ENCODE data around the gene C15orf62. TPM values are rescaled to one million over a fixed set of nuclear protein-coding genes. Genes with fewer than 3 reads are reported as not detected.
A peak's percentile ranks its signal among the peaks of the same experiment; 100 is the strongest.

The C15orf62 gene
- total and polyA plus RNA-seq, 5 donors, result 0.17 to 0.41 (median 0.28) TPM

- ATAC-seq (no peak), DNase-seq (no peak)
- Histone ChIP-seq H3K4me3 (ENCODE audit: low read length) (no peak overlapping the region), H3K4me1 (ENCODE audit: control insufficient read depth, insufficient read depth, low read length) (no peaks in the 10 kb centered on the region), H3K9me3 (ENCODE audit: control insufficient read depth, low read length) (no peaks in the 10 kb centered on the region), H3K27ac (ENCODE audit: low read length) (no peak overlapping the region), H3K27me3 (ENCODE audit: control insufficient read depth, insufficient read depth) (no peaks in the 10 kb centered on the region)
- intact Hi-C loops (cut with DNase I), result no loop called here
- 47% methylated on average over 6 of the region's 6 CpGs for WGBS
Measured at GRCh38 chr15:40756938-40757337, 12.8 kb upstream of the C15orf62 start.

DNA sequence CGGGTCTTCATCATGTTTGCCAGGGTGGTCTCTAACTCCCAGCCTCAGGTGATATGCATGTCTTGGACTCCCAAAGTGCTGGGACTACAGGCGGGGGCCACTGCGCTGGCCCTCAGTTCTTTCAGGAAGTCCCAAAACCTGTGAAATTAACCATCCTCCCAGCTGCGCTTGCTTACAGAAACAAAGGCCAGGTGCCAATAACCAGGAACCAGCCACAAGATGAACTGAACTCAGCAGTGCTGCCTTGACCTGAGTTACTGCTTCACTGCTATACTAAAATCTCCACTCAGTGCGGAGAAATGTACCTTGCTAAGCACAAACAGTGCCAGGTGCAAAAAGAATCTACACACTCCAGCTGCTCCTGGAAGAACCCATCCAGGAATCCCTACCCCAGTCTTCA lies 9.8 kb upstream of the C15orf62 start:
- no peak overlapping the region for H3K4me3 ChIP-seq (ENCODE audit: low read length)
- 95% methylated on average over 5 of the region's 5 CpGs for WGBS
- no peak for DNase-seq
- intact Hi-C loops (cut with DNase I), result no loop called here
- no peak for ATAC-seq
- H3K27me3 ChIP-seq (ENCODE audit: control insufficient read depth, insufficient read depth), result no peaks in the 10 kb centered on the region
- no peaks in the 10 kb centered on the region for H3K9me3 ChIP-seq (ENCODE audit: control insufficient read depth, low read length)
- no peaks in the 10 kb centered on the region for H3K4me1 ChIP-seq (ENCODE audit: control insufficient read depth, insufficient read depth, low read length)
- no peak overlapping the region for H3K27ac ChIP-seq (ENCODE audit: low read length)

DNA sequence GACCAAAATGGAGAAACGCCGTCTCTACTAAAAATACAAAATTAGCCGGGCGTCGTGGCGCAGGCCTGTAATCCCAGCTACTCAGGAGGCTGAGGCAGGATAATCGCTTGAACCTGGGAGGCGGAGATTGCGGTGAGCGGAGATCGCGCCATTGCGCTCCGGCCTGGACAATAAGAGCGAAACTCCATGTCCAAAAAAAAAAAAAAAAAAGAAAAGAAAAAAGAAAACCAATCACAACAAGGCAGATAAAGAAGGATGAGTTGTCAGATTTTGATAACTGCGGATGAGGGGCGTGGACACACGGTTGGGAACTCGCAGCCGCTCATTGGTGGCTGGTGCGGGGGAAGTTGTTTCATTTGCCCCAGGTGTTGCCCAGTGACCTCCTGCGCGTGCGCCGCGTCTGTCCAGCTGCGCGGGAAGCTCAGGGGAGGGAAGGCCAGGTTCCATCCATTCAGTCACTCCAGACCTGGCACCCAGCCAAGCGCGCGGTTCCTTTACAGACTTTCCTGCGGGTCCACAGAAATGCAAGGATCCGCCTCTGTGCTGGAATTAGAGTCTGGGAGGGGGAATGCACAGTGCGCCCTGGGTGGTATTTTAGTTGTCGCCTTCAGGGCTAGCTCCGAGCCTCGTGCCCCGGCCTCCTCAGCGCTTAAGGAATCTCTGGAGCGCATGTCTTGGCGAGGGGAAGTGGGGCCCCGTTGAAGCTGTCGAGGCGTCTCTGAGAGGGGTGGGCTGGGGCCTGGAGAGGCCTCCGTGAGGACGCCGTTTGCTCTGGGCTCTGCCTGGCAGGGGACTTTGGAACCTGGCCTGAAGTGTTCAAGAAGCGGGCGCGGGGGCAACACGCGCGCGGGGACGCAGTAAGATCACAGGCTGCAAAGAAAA lies 6.6 kb upstream of the C15orf62 start:
- H3K4me1 ChIP-seq (ENCODE audit: control insufficient read depth, insufficient read depth, low read length), result no peaks in the 10 kb centered on the region
- DNase-seq (peak; percentile 67 to 91 (median 88)), ATAC-seq (peak; percentile 8 to 11)
- H3K27ac ChIP-seq (ENCODE audit: low read length), result no peak overlapping the region
- H3K9me3 ChIP-seq (ENCODE audit: control insufficient read depth, low read length), result no peaks in the 10 kb centered on the region
- H3K27me3 ChIP-seq (ENCODE audit: control insufficient read depth, insufficient read depth), result no peaks in the 10 kb centered on the region
- peak overlapping the region; percentile 34 for H3K4me3 ChIP-seq (ENCODE audit: low read length)
- intact Hi-C loops (cut with DNase I), result no loop called here
- 30% methylated on average over 55 of the region's 55 CpGs for WGBS

DNA sequence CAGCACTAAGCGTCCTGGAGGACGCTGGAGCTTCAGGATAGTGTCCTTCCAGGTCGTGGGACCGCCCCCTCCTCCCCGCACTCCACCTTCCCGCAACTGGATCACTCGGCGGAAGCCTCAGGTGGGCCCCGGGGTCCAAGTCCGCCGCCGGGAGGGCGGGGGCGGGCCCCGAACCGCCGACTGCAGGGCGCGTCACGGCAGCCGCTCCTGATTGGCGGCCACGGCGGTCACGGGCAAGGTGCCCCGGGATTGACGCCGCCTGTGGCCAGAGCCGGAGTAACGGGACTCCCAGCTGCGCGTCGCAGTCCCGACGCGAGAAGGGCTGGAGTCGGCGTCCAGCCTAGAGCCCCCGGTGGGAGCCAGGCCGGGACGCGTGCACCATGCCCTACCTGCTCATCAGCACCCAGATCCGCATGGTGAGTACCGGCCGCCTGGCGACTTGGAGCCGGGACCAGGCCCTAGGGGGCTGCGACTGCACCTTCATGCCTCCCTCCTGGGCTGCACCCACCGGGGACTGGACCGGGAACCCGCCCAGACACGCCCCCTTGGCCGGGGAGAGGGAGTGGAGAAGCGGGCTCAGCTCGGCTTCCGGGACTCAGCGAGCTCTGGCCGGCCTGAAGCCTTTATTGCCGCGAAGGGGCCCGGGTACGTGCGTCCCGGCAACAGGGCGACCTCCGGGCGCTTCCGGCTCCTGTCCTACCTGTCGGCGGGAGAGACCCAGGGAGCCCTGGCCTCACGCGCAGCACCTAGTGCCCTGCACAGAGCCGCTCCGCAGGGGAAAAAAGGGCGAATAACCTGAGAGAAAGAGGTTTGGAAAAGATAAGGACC lies 5.8 kb upstream of the C15orf62 start, which contains the start of gene GCHFR:
Gene GCHFR (plus strand): TSS at position 268 of the 828 bp plus-strand sequence. CDS start 113 bp downstream, at position 381.
- Histone ChIP-seq H3K27ac (ENCODE audit: low read length) (peak within 1 kb of the TSS; percentile 30), H3K9me3 (ENCODE audit: control insufficient read depth, low read length) (no peaks in the 10 kb centered on the region), H3K4me1 (ENCODE audit: control insufficient read depth, insufficient read depth, low read length) (no peaks in the 10 kb centered on the region), H3K27me3 (ENCODE audit: control insufficient read depth, insufficient read depth) (no peaks in the 10 kb centered on the region), H3K4me3 (ENCODE audit: low read length) (peak within 1 kb of the TSS; percentile 34)
- ATAC-seq (peak; percentile 75 to 81), DNase-seq (peak; percentile 84 to 94 (median 93))
- WGBS, result under 1% methylated on average over 75 of the region's 75 CpGs
- intact Hi-C loops (cut with DNase I), result no loop called here

DNA sequence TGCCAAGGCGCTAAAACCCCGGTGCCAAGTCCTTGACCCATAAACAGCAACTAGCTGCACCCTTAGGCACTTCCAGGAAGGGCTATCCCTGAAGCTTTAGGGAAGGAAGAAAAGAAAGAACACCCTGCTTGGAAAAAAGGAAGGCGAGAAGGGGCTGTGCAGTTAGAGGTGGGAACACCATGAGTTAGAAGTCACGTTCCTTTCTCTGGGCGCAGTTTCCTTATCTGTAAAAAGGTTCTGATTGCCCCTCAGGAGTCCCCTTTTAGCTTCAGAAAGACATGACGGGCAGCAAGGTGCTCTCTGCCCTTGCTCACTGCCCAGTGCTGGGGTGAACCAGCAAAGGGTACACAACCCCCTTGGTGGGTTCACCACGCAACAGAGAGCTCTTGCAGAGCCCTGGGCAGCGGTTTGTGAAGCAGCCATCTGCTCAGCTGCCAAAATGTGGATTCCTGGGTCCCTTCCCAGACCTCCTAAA lies 5.1 kb upstream of the C15orf62 start:
- peak; percentile 3 to 4 for ATAC-seq
- Histone ChIP-seq H3K4me3 (ENCODE audit: low read length) (peak overlapping the region; percentile 34), H3K9me3 (ENCODE audit: control insufficient read depth, low read length) (no peaks in the 10 kb centered on the region), H3K27ac (ENCODE audit: low read length) (peak overlapping the region; percentile 30), H3K4me1 (ENCODE audit: control insufficient read depth, insufficient read depth, low read length) (no peaks in the 10 kb centered on the region), H3K27me3 (ENCODE audit: control insufficient read depth, insufficient read depth) (no peaks in the 10 kb centered on the region)
- intact Hi-C loops (cut with DNase I), result no loop called here
- WGBS, result 26% methylated on average over 8 of the region's 8 CpGs
- DNase-seq, result no peak

DNA sequence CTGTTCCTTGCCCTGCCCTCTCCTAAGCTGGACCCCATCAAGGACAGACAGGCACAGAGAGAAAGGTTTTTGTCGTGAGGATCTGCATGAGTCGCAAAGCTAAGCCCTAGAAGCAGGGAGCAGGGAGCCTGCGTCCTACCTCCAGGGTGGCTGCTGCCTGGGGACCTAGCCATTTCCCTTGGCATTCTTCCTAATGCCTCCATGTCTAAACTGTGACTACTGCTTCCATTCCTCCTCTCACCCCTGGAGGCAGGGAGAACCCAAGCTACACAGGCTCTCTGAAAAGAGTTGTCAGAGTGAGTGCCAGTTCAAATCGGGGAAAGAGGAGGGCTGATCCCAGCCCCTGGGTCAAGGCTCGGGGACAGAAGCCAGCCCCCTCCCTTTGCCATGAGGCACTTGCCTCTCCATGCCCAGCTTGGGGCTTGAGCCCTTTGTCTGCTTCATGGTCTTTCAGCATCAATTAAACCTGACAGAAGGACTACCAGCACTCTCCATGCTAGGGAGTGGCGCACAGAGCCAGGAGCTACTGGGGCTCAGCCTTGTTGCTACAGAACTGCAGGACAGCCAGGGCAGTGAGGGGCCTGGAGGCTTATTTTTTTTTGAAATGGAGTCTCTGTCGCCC lies 3.5 kb upstream of the C15orf62 start:
- intact Hi-C loops (cut with DNase I), result no loop called here
- DNase-seq, result no peak
- no peak for ATAC-seq
- Histone ChIP-seq H3K4me3 (ENCODE audit: low read length) (no peak overlapping the region), H3K4me1 (ENCODE audit: control insufficient read depth, insufficient read depth, low read length) (peaks cover 3% of the 10 kb centered on the region), H3K27ac (ENCODE audit: low read length) (no peak overlapping the region), H3K9me3 (ENCODE audit: control insufficient read depth, low read length) (no peaks in the 10 kb centered on the region), H3K27me3 (ENCODE audit: control insufficient read depth, insufficient read depth) (no peaks in the 10 kb centered on the region)
- 67% methylated on average over 7 of the region's 7 CpGs for WGBS

- H3K9me3 ChIP-seq (ENCODE audit: control insufficient read depth, low read length), result no peaks in the 10 kb centered on the region
- peaks cover 3% of the 10 kb centered on the region for H3K4me1 ChIP-seq (ENCODE audit: control insufficient read depth, insufficient read depth, low read length)
- no peak for ATAC-seq
- no peak overlapping the region for H3K27ac ChIP-seq (ENCODE audit: low read length)
- DNase-seq, result no peak
- H3K4me3 ChIP-seq (ENCODE audit: low read length), result no peak overlapping the region
- H3K27me3 ChIP-seq (ENCODE audit: control insufficient read depth, insufficient read depth), result no peaks in the 10 kb centered on the region
- intact Hi-C loops (cut with DNase I), result no loop called here
- WGBS, result 92% methylated on average over 32 of the region's 32 CpGs
Measured at GRCh38 chr15:40766906-40767837, 2.6 kb upstream of the C15orf62 start.

GRCh38 chr15:40767838-40768500 lies 1.8 kb upstream of the C15orf62 start:
- H3K4me3 ChIP-seq (ENCODE audit: low read length), result no peak overlapping the region
- ATAC-seq (no peak), DNase-seq (no peak)
- intact Hi-C loops (cut with DNase I), result no loop called here
- no peak overlapping the region for H3K27ac ChIP-seq (ENCODE audit: low read length)
- WGBS, result 89% methylated on average over 29 of the region's 29 CpGs
- H3K4me1 ChIP-seq (ENCODE audit: control insufficient read depth, insufficient read depth, low read length), result peaks cover 3% of the 10 kb centered on the region
- H3K27me3 ChIP-seq (ENCODE audit: control insufficient read depth, insufficient read depth), result no peaks in the 10 kb centered on the region
- H3K9me3 ChIP-seq (ENCODE audit: control insufficient read depth, low read length), result no peaks in the 10 kb centered on the region

DNA sequence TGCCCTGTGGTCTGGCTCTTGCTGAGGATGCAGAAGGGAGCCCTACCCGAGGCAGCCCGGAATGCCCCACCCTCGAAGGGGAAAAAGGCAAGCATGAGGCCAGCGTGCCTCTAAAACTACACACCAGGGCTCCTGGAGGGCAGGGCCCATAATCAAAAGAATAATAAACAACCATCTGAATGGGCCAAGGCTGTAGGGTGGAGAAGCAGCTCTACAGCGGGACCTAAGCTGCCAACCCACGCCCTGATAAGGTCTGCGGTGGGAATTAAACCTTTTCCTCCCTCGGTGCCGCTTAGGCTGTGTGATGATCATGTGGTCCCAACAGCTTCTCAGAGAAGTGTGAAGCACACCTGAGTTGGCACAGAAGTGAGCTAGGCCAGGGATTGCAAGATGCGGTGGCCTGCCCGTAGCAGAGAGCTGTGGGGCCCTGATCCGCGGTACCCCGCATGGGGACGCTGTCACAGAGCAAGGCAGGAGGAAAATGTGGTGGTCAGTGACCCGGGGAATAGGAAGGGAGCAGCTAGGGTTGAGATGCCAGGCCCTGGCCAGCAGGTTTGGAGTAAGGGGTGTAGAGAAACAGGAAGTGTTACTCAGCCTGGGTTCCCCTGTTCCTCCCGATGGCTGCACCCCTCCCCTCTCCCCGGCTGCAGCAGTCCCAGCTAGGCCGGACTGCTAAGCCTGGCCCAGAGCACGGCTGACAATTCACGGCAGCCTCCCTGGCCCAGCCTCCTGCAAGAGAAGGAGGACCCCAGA lies 1.1 kb upstream of the C15orf62 start:
- no peak overlapping the region for H3K27ac ChIP-seq (ENCODE audit: low read length)
- intact Hi-C loops (cut with DNase I), result no loop called here
- DNase-seq, result peak in 1 of 3 donors; percentile 35
- no peak overlapping the region for H3K4me3 ChIP-seq (ENCODE audit: low read length)
- H3K4me1 ChIP-seq (ENCODE audit: control insufficient read depth, insufficient read depth, low read length), result peaks cover 3% of the 10 kb centered on the region
- ATAC-seq, result peak; percentile 1 to 57
- 70% methylated on average over 21 of the region's 21 CpGs for WGBS
- H3K9me3 ChIP-seq (ENCODE audit: control insufficient read depth, low read length), result no peaks in the 10 kb centered on the region
- no peaks in the 10 kb centered on the region for H3K27me3 ChIP-seq (ENCODE audit: control insufficient read depth, insufficient read depth)

Measured in right cardiac atrium (tissue), 5 donors.